H1 (cell line): ENCODE measurements around the gene APPL2. TPM values are rescaled to one million over a fixed set of nuclear protein-coding genes. Genes with fewer than 3 reads are reported as not detected.

Source experiments
- CTCF ChIA-PET: fragments of 300-600 bp; sonication (Branson Sonifier 250); formaldehyde crosslinking; loops from one replicate; lab custom pipeline; 2021; ENCODE audit not compliant: partially characterized antibody; lab: Charles Lee
- POLR2A ChIA-PET: fragments of 300-600 bp; sonication (Branson Sonifier 250); formaldehyde crosslinking; loops from one replicate; lab custom pipeline; 2021; ENCODE audit warnings: inconsistent platforms; ENCODE audit not compliant: partially characterized antibody; lab: Charles Lee
- DNase-seq, 2 experiments: peaks; one replicate each; pipeline versions ENCODE4 v3.0.0 to v3.0.0-alpha.2; 2010 to 2022; ENCODE audit warnings: low spot score in 2 of 2, low read depth in 1 of 2, mixed read lengths in 1 of 2
- FAIRE-seq: peaks from 2 replicates; lab custom pipeline; 2011; peaks lifted over from hg19 to GRCh38; lab: Jason Lieb, UNC
- H2AFZ ChIP-seq: 2 replicates; pipeline ENCODE4 v1.8.1; 2012; ENCODE audit warnings: low read length, inconsistent platforms
- H2AK5ac ChIP-seq: 2 replicates; pipeline ENCODE4 v1.6.1; 2013; ENCODE audit warnings: low read depth, low read length
- H2BK120ac ChIP-seq: replicated peaks from 2 replicates; pipeline ENCODE3; 2013; ENCODE audit warnings: low read depth, low read length, inconsistent platforms
- H2BK12ac ChIP-seq: 2 replicates; pipeline ENCODE4 v1.6.1; 2013; ENCODE audit warnings: low read depth, low read length
- H2BK15ac ChIP-seq: 2 replicates; pipeline ENCODE4 v1.6.1; 2013; ENCODE audit warnings: low read length
- H2BK20ac ChIP-seq: 2 replicates; pipeline ENCODE4 v1.6.1; 2013; ENCODE audit warnings: low read length
- H2BK5ac ChIP-seq: 2 replicates; pipeline ENCODE4 v1.6.1; 2013; ENCODE audit warnings: low read depth, low read length
- H3K14ac ChIP-seq: 2 replicates; pipeline ENCODE4 v1.6.1; 2013; ENCODE audit warnings: inconsistent platforms; ENCODE audit not compliant: insufficient read length
- H3K18ac ChIP-seq: 2 replicates; pipeline ENCODE4 v1.6.1; 2013; ENCODE audit warnings: low read length; ENCODE audit errors: extremely low read depth
- H3K23ac ChIP-seq: 2 replicates; pipeline ENCODE4 v1.6.1; 2013; ENCODE audit warnings: inconsistent platforms; ENCODE audit not compliant: insufficient read length
- H3K23me2 ChIP-seq: 2 replicates; pipeline ENCODE4 v1.6.1; 2013; ENCODE audit warnings: low read depth, low read length
- H3K27ac ChIP-seq: 2 replicates; pipeline ENCODE4 v1.6.1; 2011; ENCODE audit warnings: low read depth, low read length, inconsistent platforms
- H3K27me3 ChIP-seq, 4 experiments: replicated peaks in 1 of 4; 1 replicate in 1 of 4; 2 replicates in 3 of 4; pipeline versions ENCODE4 v1.6.1 to v1.8.1; 2011 to 2013; ENCODE audit warnings: low read length in 3 of 4, mild to moderate bottlenecking in 3 of 4, inconsistent platforms in 2 of 4, mixed read lengths in 2 of 4, moderate library complexity in 1 of 4; ENCODE audit not compliant: control insufficient read depth in 3 of 4, insufficient read depth in 3 of 4; ENCODE audit errors: extremely low read depth in 1 of 4
- H3K36me3 ChIP-seq, 4 experiments: 2 replicates each; pipeline versions ENCODE4 v1.6.1 to v1.8.1; 2011 to 2013; ENCODE audit warnings: mild to moderate bottlenecking in 4 of 4, low read length in 3 of 4, moderate library complexity in 2 of 4, control low read depth in 1 of 4, inconsistent platforms in 1 of 4; ENCODE audit not compliant: insufficient read depth in 4 of 4, control insufficient read depth in 2 of 4
- H3K4ac ChIP-seq: replicated peaks from 2 replicates; pipeline ENCODE3; 2013; ENCODE audit warnings: low read length, low read depth, mixed read lengths, inconsistent platforms; ENCODE audit not compliant: insufficient read length
- H3K4me1 ChIP-seq, 4 experiments: replicated peaks in 1 of 4; 1 replicate in 1 of 4; 2 replicates in 3 of 4; pipeline versions ENCODE4 v1.6.1 to v1.8.1; 2011 to 2013; ENCODE audit warnings: low read length in 3 of 4, inconsistent platforms in 2 of 4, mixed read lengths in 1 of 4; ENCODE audit not compliant: insufficient read depth in 4 of 4, control insufficient read depth in 3 of 4
- H3K4me2 ChIP-seq, 2 experiments: 2 replicates each; pipeline versions ENCODE4 v1.6.1 to v1.8.1; 2011 to 2013; ENCODE audit warnings: low read depth in 2 of 2, low read length in 2 of 2, control low read depth in 1 of 2, inconsistent platforms in 1 of 2, mild to moderate bottlenecking in 1 of 2; ENCODE audit not compliant: insufficient read depth in 1 of 2
- H3K4me3 ChIP-seq, 4 experiments: fragments of 200-600, 300-600 bp in 1 of 4; sonication (generic), shearing (Covaris generic), sonication (Bioruptor Twin) in 1 of 4; 2 replicates each; pipeline versions ENCODE4 v1.5.1 to v1.8.1; 2011 to 2016; ENCODE audit warnings: low read length in 4 of 4, low read depth in 3 of 4, control low read depth in 2 of 4, inconsistent platforms in 2 of 4, mild to moderate bottlenecking in 2 of 4, mixed read lengths in 1 of 4, moderate library complexity in 1 of 4; ENCODE audit not compliant: insufficient read depth in 2 of 4; ENCODE audit errors: extremely low read depth in 1 of 4
- H3K56ac ChIP-seq: replicated peaks from 2 replicates; pipeline ENCODE3; 2013; ENCODE audit warnings: low read depth, mild to moderate bottlenecking, mixed read lengths, low read length, inconsistent platforms; ENCODE audit not compliant: insufficient read length
- H3K79me1 ChIP-seq: 2 replicates; pipeline ENCODE4 v1.6.1; 2013; ENCODE audit warnings: low read depth, low read length, control low read depth
- H3K79me2 ChIP-seq, 2 experiments: 2 replicates each; pipeline versions ENCODE4 v1.6.1 to v1.8.1; 2012 to 2013; ENCODE audit warnings: low read length in 2 of 2, mild to moderate bottlenecking in 2 of 2, inconsistent platforms in 1 of 2; ENCODE audit not compliant: insufficient read depth in 2 of 2, control insufficient read depth in 1 of 2
- H3K9ac ChIP-seq, 4 experiments: replicated peaks in 1 of 4; 1 replicate in 1 of 4; 2 replicates in 3 of 4; pipeline versions ENCODE4 v1.6.1 to v1.8.1; 2011 to 2013; ENCODE audit warnings: low read depth in 3 of 4, low read length in 3 of 4, control low read depth in 2 of 4, mild to moderate bottlenecking in 2 of 4, moderate library complexity in 2 of 4, inconsistent platforms in 1 of 4; ENCODE audit errors: extremely low read depth in 1 of 4
- H3K9me3 ChIP-seq, 2 experiments: 2 replicates each; pipeline versions ENCODE4 v1.6.1 to v1.8.1; 2012 to 2013; ENCODE audit warnings: mild to moderate bottlenecking in 2 of 2, moderate library complexity in 2 of 2, control low read depth in 1 of 2, inconsistent platforms in 1 of 2, low read depth in 1 of 2, low read length in 1 of 2, mixed read lengths in 1 of 2; ENCODE audit not compliant: insufficient read depth in 2 of 2
- H4K20me1 ChIP-seq, 2 experiments: replicated peaks in 1 of 2; 2 replicates each; pipeline versions ENCODE3 to v1.8.1; 2011 to 2013; ENCODE audit warnings: inconsistent platforms in 2 of 2, low read length in 2 of 2, mild to moderate bottlenecking in 1 of 2; ENCODE audit not compliant: insufficient read depth in 2 of 2, control insufficient read depth in 1 of 2
- H4K5ac ChIP-seq: 2 replicates; pipeline ENCODE4 v1.6.1; 2013; ENCODE audit warnings: low read length, low read depth, mixed read lengths, inconsistent platforms; ENCODE audit not compliant: insufficient read length
- H4K8ac ChIP-seq: 2 replicates; pipeline ENCODE4 v1.8.0; 2013; ENCODE audit warnings: mild to moderate bottlenecking, moderate library complexity, low read length, inconsistent platforms; ENCODE audit not compliant: insufficient read depth; ENCODE audit errors: extremely low read depth
- H4K91ac ChIP-seq: replicated peaks from 2 replicates; pipeline ENCODE3; 2013; ENCODE audit warnings: low read length, mixed read lengths, inconsistent platforms; ENCODE audit not compliant: insufficient read length
- GABPA ChIP-seq: IDR thresholded peaks from 2 replicates; pipeline ENCODE4 v1.6.1; 2011; ENCODE audit warnings: mild to moderate bottlenecking, low read length, moderate library complexity, borderline replicate concordance; ENCODE audit not compliant: insufficient read depth
- PHF8 ChIP-seq: fragments of 200-600 bp; sonication (generic); conservative IDR thresholded peaks from 2 replicates; pipeline ENCODE4 v1.7.1; 2012; ENCODE audit warnings: low read depth, mild to moderate bottlenecking, inconsistent platforms, low read length, moderate library complexity
- RBBP5 ChIP-seq: IDR thresholded peaks from 2 replicates; pipeline ENCODE4 v1.7.1; 2012; ENCODE audit warnings: low read depth, mild to moderate bottlenecking, inconsistent platforms, low read length, moderate library complexity, borderline replicate concordance
- RNF2 ChIP-seq: fragments of 200-900, 300-1000 bp; sonication (generic); IDR thresholded peaks from 2 replicates; pipeline ENCODE4 v1.7.1; 2016; ENCODE audit warnings: borderline replicate concordance, low read depth, mild to moderate bottlenecking, antibody characterized with exemption, low read length; ENCODE audit not compliant: poor library complexity, severe bottlenecking; ENCODE audit errors: missing control alignments
- WGBS, 2 experiments: shearing (Covaris generic) in 1 of 2; methylation state at CpG; one replicate each; pipeline versions ENCODE4 v1.1.6 to v1.1.7; 2013 to 2015; ENCODE audit warnings: low lambda C conversion rate in 2 of 2, mixed read lengths in 2 of 2, inconsistent platforms in 1 of 2, low coverage in 1 of 2, missing lambda C conversion rate in 1 of 2; ENCODE audit not compliant: insufficient replicate concordance in 2 of 2, insufficient coverage in 1 of 2, insufficient read length in 1 of 2; ENCODE audit errors: extremely low coverage in 1 of 2, missing lambda C conversion rate in 1 of 2; 5-methylcytosine and 5-hydroxymethylcytosine counted together
- polyA plus RNA-seq, 7 experiments: library from polyadenylated mRNA; depleted of rRNA in 3 of 7; stranded (reverse) in 5 of 7; unstranded in 2 of 7; fragments of >200 nt in 5 of 7; fragments of 200-250 nt in 2 of 7; gene quantifications; 1 replicate in 5 of 7; 2 replicates in 1 of 7; 4 replicates in 1 of 7; pipeline versions ENCODE4 v1.2.1 to v1.2.3, GENCODE V29; 2011 to 2013; ENCODE audit warnings: missing spikeins in 2 of 7, mixed read lengths in 2 of 7
- total RNA-seq: library from RNA; stranded (reverse); fragmentation: NEBNext Ultra II Directional; extraction: Animal tissue kit (Norgen Biotek cat#: 25700); gene quantifications from 2 replicates; pipeline ENCODE4 v1.2.1, GENCODE V29; 2021

APPL2 gene
- total and polyA plus RNA-seq, 2 of the 8 experiments (the other 6 are each of a cell fraction or from before 2014, with no cell fraction given): 8.9 to 22.9 TPM

DNA sequence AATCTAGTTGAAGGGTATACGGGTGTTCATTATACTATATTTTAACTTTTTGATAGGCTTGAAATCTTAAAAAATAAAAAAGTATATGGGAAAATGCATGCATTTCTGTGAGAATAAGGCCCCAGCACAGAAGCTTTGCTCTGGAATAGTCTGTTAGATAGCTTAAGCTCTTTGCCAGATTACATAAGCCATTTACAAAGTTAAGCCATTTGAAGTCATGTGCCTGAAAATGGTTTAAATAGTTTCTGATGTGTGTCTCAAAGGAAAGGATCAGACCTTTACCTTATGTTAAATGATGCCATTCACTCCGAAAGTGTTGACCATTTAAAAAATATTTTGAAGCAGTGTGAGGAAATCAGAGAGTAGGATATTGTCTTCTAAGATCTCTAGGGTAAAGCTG is 77.1 kb downstream of the APPL2 start:
- H4K20me1 ChIP-seq: no peaks in the 10 kb centered on the region
- POLR2A ChIA-PET: no interaction called here
- H2AFZ ChIP-seq: no peak overlapping the region
- H2BK15ac ChIP-seq: no peak overlapping the region
- CTCF ChIA-PET: no interaction called here
- no peaks in the 10 kb centered on the region for H3K9me3 ChIP-seq
- no peak for FAIRE-seq
- H3K56ac ChIP-seq: no peak overlapping the region
- no peak overlapping the region for H2BK120ac ChIP-seq
- peaks cover 0 to 68% (median 21%) of the 10 kb centered on the region in 4 experiments; a peak in 6 of 8 replicates for H3K36me3 ChIP-seq
- H2BK20ac ChIP-seq: no peak overlapping the region
- WGBS, 2 experiments: 86% methylated on average over 2 of the region's 2 CpGs; no CpG with 5 or more reads in 1 of the 2 experiments
- H4K91ac ChIP-seq: no peak overlapping the region
- H3K23ac ChIP-seq: no peak overlapping the region
- no peaks in the 10 kb centered on the region for H3K23me2 ChIP-seq
- no peaks in the 10 kb centered on the region for H3K79me2 ChIP-seq
- DNase-seq: no peak
- no peak overlapping the region for H3K18ac ChIP-seq
- no peak overlapping the region for H3K9ac ChIP-seq
- H4K8ac ChIP-seq: no peak overlapping the region
- no peak overlapping the region for H4K5ac ChIP-seq
- no peak overlapping the region for H2BK5ac ChIP-seq
- TF ChIP-seq GABPA (no peak), RNF2 (no peak), PHF8 (no peak), RBBP5 (no peak)
- no peaks in the 10 kb centered on the region for H3K27me3 ChIP-seq
- H3K14ac ChIP-seq: no peak overlapping the region
- H3K4me3 ChIP-seq: no peak overlapping the region
- H3K4me1 ChIP-seq: no peaks in the 10 kb centered on the region
- H3K27ac ChIP-seq: no peak overlapping the region
- no peak overlapping the region for H3K4me2 ChIP-seq
- H2BK12ac ChIP-seq: no peak overlapping the region
- no peak overlapping the region for H2AK5ac ChIP-seq
- no peak overlapping the region for H3K4ac ChIP-seq
- no peaks in the 10 kb centered on the region for H3K79me1 ChIP-seq
